Placental epithelial cell (primary cell): Measurements from ENCODE around the gene SNRPA1. TPM values are rescaled to one million over a fixed set of nuclear protein-coding genes. Genes with fewer than 3 reads are reported as not detected.

Experiments
- total RNA-seq: library from RNA; depleted of rRNA; stranded (reverse); fragments of >200 nt; gene quantifications from 2 replicates; pipeline ENCODE4 v1.2.3, GENCODE V29; 2012

The SNRPA1 gene
- 13.0 and 38.4 TPM in 2 replicates for total RNA-seq

GRCh38 chr15:101294731-101295606 lies at the start of gene SNRPA1:
Gene SNRPA1 (minus strand): TSS chr15:101295248. CDS start chr15:101295178, 70 bp downstream.

GRCh38 chr15:101277038-101277822 lies 17.8 kb downstream of the SNRPA1 start, which contains the start of gene SELENOS:
Gene SELENOS (minus strand): TSS chr15:101277485. CDS start chr15:101277417, 68 bp downstream.

GRCh38 chr15:101251830-101252820 lies 42.9 kb downstream of the SNRPA1 start, which contains the start of gene CHSY1:
Gene CHSY1 (minus strand): TSS chr15:101252048. CDS start chr15:101251456, 592 bp downstream.

Other genes with a start within 250 kb of the SNRPA1 start
- gene CHSY1, start 43.2 kb downstream of the SNRPA1 start, total RNA-seq, result 12.2 and 12.7 TPM in 2 replicates
- gene SELENOS, start 17.8 kb downstream of the SNRPA1 start, total RNA-seq, result 54.2 and 55.0 TPM in 2 replicates
- gene PCSK6, start 194.5 kb upstream of the SNRPA1 start, total RNA-seq, result 2.4 and 5.5 TPM in 2 replicates